Mucosa of gallbladder (tissue), 1 donor: ENCODE data around the gene PWWP2A. TPM values are rescaled to one million over a fixed set of nuclear protein-coding genes. Genes with fewer than 3 reads are reported as not detected.
"Not testable (repeated sequence)": the region's sequence is repeated elsewhere in the genome, so short reads cannot be mapped to it uniquely, and the experiment has no call there.

Experiments
- DNase-seq: peaks from one replicate; pipeline ENCODE4 v3.0.0-alpha.2; 2020; ENCODE audit warnings: low spot score
- total RNA-seq: library from RNA; stranded (reverse); gene quantifications from one replicate; pipeline ENCODE4 v1.2.1, GENCODE V29; 2021
- donor health status: DM: no; HTN: no; CAD: no.

Gene PWWP2A
- 26.3 TPM for total RNA-seq

GRCh38 chr5:160119142-160119904 is at the start of gene PWWP2A:
TSS of gene PWWP2A (minus strand) at chr5:160119450. CDS start at chr5:160119388, 62 bp downstream.
- peak; percentile 99 for DNase-seq

DNA sequence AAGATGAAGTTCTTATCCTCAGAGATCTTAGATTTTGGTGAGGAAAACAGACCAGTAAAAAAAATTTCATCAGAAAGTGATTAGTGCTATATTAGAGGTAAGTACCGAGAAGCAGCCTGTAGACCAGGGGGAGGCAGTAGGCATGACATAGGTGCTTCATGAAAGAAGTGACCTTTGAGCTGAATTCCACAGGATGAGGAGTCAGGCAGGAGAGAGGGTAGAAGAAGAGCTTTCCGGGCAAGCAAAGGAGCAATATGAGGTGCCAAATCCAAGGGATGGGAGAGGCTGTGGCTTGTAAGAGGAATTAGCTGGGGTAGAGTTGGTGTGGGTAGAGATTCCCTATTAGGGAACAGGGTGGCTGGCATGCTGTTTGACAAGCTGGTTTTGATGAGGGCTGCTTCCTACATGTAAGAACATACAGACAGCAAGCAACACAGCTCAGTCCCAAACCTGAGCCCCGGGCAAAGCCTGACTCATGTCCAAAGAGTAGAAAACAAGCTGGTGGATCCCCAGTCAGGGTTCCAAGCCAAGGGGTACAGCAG is 48.4 kb upstream of the PWWP2A start:
- no peak for DNase-seq

DNA sequence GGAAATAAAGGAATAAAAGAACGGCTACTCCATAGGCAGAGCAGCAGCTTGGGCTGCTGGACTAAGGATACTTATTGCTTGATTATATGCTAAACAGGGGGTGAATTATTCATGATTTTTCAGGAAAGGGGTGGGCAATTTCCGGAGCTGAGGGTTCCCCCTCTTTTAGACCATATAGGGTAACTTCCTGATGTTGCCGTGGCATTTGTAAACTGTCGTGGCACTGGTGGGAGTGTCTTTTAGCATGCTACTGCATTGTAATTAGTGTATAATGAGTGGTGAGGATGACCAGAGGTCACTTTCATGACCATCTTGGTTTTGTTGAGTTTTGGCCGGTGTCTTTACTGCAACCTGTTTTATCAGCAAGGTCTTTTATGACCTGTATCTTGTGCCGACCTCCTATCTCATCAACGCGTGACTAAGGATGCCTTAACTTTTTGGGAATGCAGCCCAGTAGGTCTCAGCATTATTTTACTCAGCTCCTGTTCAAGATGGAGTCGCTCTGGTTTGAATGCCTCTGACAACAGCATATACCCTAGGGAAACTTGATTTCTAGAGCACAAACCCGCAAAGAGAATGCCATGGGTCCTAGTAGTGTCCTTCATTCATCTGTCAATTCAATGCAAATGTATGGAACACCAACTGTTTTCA is 47.8 kb upstream of the PWWP2A start:
- DNase-seq: no peak

DNA sequence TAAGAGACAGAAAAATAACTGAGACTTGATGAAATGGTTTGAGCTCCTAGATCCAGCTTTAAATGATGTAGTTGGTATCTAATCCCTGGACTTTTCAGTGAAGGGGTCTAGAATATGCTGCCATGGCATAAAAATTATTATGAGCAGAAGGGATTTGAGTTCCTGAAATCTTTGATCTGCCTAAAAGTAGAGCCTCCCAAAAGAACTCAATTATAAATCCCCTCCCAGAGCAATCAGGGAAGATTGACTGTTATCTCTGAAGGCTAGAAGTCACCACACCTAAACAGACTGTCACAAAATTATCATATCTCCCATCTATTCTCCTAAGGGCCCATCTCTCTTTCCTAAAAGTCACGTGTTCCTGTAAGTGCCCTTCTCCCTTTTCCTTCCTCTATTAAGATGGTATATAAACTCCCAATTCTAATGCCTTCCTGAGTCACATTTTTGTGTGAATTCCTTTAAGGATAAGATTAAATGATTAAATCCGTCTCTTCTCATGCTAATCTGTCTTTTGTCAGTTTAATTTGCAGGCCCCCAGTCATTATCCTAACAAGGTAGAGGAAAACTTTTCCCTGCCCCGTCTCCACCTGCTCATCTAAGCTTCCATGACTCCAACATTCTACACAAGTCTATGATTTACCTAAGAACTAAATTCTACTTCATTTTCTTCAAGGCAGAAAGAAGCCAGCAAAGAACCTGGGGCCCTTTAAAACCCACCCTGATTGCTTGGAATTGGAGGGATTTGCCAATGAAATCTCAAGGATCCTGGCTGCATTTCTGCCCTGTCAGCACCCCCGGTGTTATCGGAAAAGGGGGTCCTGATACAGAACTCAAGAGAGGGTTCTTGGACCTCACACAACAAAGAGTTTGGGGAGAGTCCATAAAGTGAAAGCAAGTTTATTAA is 47.1 kb upstream of the PWWP2A start:
- no peak for DNase-seq

DNA sequence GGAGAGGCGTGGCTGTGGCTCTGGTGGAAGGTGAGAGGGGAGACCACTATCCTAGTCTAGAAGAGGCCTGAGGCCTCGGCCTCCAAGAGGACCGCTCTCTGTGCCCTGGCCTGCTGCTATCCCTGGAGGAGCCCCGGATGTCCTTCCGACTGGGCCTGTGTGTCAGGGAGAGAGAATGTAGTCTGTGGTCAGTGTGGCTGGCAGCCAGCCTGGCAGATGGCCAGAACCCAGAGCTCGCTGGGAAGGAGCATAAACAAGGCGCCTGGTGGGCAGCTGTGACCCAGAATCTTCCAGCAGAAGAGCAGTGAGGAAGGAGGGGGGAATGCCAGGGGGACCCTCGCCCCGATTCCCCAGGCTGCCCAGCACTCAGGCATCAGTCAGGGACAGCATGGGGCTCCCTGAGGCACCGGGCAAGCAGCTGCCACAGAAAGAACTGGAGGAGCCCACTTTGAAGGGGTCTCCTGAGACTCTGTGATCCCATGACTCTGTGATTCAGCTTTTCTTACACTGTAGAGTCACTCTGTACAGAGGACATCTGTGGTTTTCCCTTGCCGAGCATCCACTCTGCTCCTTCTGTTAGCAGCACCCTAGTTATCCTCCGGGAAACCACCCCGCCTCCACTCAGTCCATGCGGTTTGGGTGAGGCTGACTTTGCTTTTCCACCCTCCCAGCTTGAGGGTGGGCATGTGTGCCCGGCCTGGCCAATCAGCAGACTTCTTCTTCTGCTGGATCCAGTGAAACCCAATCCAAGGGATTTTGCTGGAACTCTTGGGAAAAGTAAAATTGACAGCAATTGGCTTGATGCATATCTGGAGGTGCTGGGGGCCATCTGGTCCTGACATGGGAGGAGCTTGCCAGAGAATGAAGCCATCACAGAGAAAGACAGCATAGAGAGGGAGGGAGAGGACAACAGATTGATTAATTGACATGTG is 46.2 kb upstream of the PWWP2A start:
- peak; percentile 88 for DNase-seq

DNA sequence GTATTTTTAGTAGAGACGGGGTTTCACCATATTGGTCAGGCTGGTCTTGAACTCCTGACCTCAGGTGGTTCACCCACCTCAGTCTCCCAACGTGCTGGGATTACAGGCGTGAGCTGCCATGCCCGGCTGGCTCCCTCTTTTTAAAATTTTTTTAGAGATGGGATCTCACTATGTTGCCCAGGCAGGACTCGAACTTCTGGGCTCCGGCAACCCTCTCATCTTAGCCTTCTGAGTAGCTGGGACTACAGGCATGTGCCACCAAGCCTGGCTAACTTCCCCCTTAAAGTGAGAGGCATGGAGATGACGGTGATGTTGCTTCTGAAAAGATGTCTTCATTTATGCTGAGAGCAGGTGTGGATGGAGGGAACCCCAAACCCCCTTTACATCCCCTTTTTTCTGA is 43.7 kb upstream of the PWWP2A start:
- DNase-seq: no peak

DNA sequence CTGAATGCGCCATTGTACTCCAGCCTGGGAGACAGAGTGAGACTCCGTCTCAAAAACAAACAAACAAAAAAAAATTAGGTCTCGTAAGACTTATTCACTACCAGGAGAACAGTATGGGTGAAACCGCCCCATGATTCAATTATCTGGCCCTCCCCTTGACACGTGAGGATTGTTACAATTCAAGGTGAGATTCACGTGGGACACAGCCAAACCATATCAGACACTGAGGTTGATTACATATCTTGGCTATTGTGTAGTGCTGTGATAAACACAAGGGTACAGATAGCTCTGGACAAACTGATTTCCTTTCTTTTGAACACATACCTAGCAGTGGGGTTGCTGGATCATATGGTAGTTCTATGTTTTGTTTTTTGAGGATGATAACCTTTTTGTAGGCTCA is 42.4 kb upstream of the PWWP2A start:
- peak; percentile 31 for DNase-seq

DNA sequence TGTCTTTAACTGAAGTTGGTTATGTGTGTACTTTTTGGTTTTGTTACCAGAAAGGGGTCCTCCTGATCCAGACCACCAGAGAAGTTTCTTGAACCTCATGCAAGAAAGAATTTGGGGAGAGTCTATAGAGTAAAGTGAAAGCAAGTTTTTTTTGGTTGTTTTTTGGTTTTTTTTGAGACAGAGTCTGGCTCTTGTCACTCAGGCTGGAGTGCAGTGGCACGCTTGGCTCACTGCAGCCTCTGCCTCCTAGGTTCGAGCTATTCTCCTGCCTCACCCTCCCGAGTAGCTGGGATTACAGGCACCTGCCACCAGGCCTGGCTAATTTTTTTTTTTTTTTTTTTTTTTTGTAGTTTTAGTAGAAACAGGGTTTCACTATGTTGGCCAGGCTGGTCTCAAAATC is 41.6 kb upstream of the PWWP2A start:
- DNase-seq: not testable (repeated sequence)

- DNase-seq: no peak
These were observed 40.9 kb upstream of the PWWP2A start for GRCh38 chr5:160159991-160160792.

- no peak for DNase-seq
These were observed 38.8 kb upstream of the PWWP2A start for GRCh38 chr5:160158087-160158486.

DNA sequence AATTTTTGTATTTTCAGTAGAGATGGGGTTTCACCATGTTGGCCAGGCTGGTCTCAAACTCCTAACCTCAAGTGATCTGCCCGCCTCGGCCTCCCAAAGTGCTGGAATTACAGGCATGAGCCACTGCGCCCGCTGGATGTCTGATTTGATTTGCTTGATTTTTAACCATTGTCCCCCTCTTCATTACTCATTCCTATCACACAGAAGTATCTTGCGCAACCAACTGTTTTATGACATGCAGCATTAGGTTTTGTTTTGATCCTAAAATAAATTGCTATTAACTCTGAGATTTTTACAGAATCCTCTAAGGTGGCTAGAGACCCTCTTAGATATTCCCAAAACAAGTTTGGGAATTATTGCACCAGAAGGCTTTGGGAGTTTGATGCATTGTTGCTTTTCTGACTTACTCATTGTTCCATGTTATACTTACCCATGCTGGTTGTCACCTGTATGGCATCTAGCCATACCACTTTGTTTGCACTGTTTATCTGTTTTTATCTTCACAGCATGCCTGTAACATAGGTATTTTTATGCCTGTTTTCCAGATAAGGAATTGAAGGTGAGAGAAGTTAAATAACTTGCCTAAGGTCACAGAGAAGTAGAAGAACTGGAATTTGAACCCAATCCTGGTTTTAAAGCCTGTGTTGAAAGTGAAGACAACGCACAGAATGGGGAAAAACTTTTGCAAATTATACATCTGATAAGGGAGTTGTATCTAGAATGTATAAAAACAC is 35.9 kb upstream of the PWWP2A start:
- DNase-seq: no peak

- no peak for DNase-seq
These were observed 33.7 kb upstream of the PWWP2A start for GRCh38 chr5:160152901-160153300.

- no peak for DNase-seq
These were observed 33.0 kb upstream of the PWWP2A start for GRCh38 chr5:160152287-160152686.

- DNase-seq: no peak
These were observed 31.8 kb upstream of the PWWP2A start for GRCh38 chr5:160151017-160151416.

DNA sequence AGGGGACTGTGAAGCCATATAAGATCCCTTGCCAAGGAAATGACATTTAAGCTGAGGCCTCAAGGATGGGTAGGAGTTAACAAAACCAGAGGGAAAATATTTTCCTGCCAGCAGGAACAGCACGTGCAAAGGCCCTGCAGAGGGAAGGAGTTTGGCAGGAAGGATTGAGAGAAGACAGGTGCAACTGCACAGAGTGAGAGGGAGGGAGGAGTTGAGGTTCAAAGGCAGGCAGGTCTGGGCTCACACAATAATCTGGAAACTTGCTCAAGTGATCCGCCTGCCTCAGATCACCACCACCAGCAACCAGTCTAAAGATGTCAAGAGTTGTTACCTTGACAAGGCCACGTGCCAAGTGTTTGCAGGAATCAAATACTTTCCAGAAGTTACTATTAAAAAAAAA is 31.1 kb upstream of the PWWP2A start:
- DNase-seq: no peak

DNA sequence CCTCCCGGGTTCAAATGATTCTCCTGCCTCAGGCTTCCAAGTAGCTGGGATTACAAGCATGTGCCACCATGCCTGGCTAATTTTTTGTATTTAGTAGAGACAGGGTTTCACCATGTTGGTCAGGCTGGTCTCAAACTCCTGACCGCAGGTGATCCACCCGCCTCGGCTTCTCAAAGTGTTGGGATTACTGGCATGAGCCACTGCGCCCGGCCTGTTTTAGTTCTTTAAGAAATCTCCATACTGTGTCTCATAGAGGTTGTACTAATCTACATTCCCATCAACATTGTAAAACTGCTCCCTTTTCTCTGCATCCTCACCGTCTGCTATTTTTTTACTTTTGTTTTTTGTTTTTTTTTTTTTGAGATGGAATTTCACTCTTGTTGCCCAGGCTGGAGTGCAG is 25.2 kb upstream of the PWWP2A start:
- DNase-seq: not testable (repeated sequence)

DNA sequence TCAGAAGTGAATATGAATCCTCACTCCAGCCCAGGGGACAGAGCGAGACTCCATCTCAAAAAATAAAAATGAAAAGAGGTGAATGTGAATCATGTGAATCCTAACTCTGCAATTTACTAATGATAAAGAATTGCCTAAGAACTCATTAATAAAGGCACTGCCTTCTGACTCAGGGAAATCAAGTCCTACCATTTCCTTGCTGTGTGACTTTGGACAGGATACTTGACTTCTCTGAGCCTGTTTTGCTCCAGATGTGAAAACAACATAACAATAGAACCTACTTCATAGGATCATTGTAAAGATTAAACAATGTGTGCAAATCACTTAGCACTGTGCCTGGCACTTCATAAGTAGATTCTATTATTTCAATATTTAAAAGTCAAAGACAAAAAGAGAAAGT is 15.1 kb upstream of the PWWP2A start:
- no peak for DNase-seq

- no peak for DNase-seq
These were observed 14.7 kb upstream of the PWWP2A start for GRCh38 chr5:160133918-160134304.
